ENCODE results near the gene RSAD2. TPM values are rescaled to one million over a fixed set of nuclear protein-coding genes. Genes with fewer than 3 reads are reported as not detected.
"Not testable (repeated sequence)": the region's sequence is repeated elsewhere in the genome, so short reads cannot be mapped to it uniquely, and the experiment has no call there.

Gene RSAD2
- total RNA-seq, 1 donor from 2014 or later = 9.5 TPM

- peaks cover 2% of the 10 kb centered on the region for H3K9me3 Mint-ChIP-seq (ENCODE audit: unreplicated experiment)
- H3K9ac ChIP-seq (ENCODE audit: low read length) = no peak overlapping the region
- TF ChIP-seq EZH2 (IDR thresholded peaks at IDR 0.05; ENCODE audit: insufficient read depth, low read length) = no peak
- no peak for TF ChIP-seq CTCF (IDR thresholded peaks at IDR 0.05; ENCODE audit: insufficient read depth, low read depth, low read length)
- no peak overlapping the region for H3K4me2 ChIP-seq (ENCODE audit: low read length)
- H3K4me3 ChIP-seq (ENCODE audit: insufficient read depth, low read depth, low read length) = no peak overlapping the region
- H3K4me1 Mint-ChIP-seq (ENCODE audit: low read depth, unreplicated experiment) = peaks cover 2% of the 10 kb centered on the region
- no peak overlapping the region for H3K27ac Mint-ChIP-seq (ENCODE audit: unreplicated experiment)
- no peak overlapping the region for H3K4me3 Mint-ChIP-seq (ENCODE audit: unreplicated experiment)
- H3K27me3 Mint-ChIP-seq (ENCODE audit: low read depth, unreplicated experiment) = no peaks in the 10 kb centered on the region
- DNase-seq (ENCODE audit: low read depth) (no peak), FAIRE-seq (no peak)
- H4K20me1 ChIP-seq (ENCODE audit: insufficient read depth, low read length) = peaks cover 35% of the 10 kb centered on the region
- H3K9me3 ChIP-seq (ENCODE audit: insufficient read depth, low read depth, low read length) = no peaks in the 10 kb centered on the region
- H3K27ac ChIP-seq (ENCODE audit: low read depth, low read length) = no peak overlapping the region
- no peak overlapping the region for H2AFZ ChIP-seq (ENCODE audit: low read depth, low read length)
- no peaks in the 10 kb centered on the region for H3K36me3 Mint-ChIP-seq (ENCODE audit: low read depth, unreplicated experiment)
- H3K27me3 ChIP-seq (ENCODE audit: insufficient read depth, low read length) = no peaks in the 10 kb centered on the region
- no peaks in the 10 kb centered on the region for H3K79me2 ChIP-seq (ENCODE audit: insufficient read depth, low read length)
- H3K4me1 ChIP-seq (ENCODE audit: insufficient read depth, low read length) = peaks cover 5% of the 10 kb centered on the region
- no peaks in the 10 kb centered on the region for H3K36me3 ChIP-seq (ENCODE audit: insufficient read depth, low read length)
Observed at GRCh38 chr2:6933911-6934310, 56.3 kb downstream of the RSAD2 start.

GRCh38 chr2:6934345-6934744, 56.8 kb downstream of the RSAD2 start:
- Mint-ChIP-seq H3K27ac (ENCODE audit: unreplicated experiment) (no peak overlapping the region), H3K4me3 (ENCODE audit: unreplicated experiment) (no peak overlapping the region), H3K36me3 (ENCODE audit: low read depth, unreplicated experiment) (no peaks in the 10 kb centered on the region), H3K27me3 (ENCODE audit: low read depth, unreplicated experiment) (no peaks in the 10 kb centered on the region), H3K4me1 (ENCODE audit: low read depth, unreplicated experiment) (no peaks in the 10 kb centered on the region), H3K9me3 (ENCODE audit: unreplicated experiment) (peaks cover 2% of the 10 kb centered on the region)
- Histone ChIP-seq H4K20me1 (ENCODE audit: insufficient read depth, low read length) (peaks cover 35% of the 10 kb centered on the region), H3K9ac (ENCODE audit: low read length) (no peak overlapping the region), H3K4me3 (ENCODE audit: insufficient read depth, low read depth, low read length) (no peak overlapping the region), H2AFZ (ENCODE audit: low read depth, low read length) (no peak overlapping the region), H3K9me3 (ENCODE audit: insufficient read depth, low read depth, low read length) (no peaks in the 10 kb centered on the region), H3K36me3 (ENCODE audit: insufficient read depth, low read length) (no peaks in the 10 kb centered on the region), H3K4me2 (ENCODE audit: low read length) (no peak overlapping the region), H3K27me3 (ENCODE audit: insufficient read depth, low read length) (no peaks in the 10 kb centered on the region), H3K27ac (ENCODE audit: low read depth, low read length) (no peak overlapping the region), H3K4me1 (ENCODE audit: insufficient read depth, low read length) (peaks cover 1% of the 10 kb centered on the region), H3K79me2 (ENCODE audit: insufficient read depth, low read length) (no peaks in the 10 kb centered on the region)
- FAIRE-seq (no peak), DNase-seq (ENCODE audit: low read depth) (no peak)
- no peak for TF ChIP-seq EZH2 (IDR thresholded peaks at IDR 0.05; ENCODE audit: insufficient read depth, low read length)
- no peak for TF ChIP-seq CTCF (IDR thresholded peaks at IDR 0.05; ENCODE audit: insufficient read depth, low read depth, low read length)

- no peaks in the 10 kb centered on the region for H3K79me2 ChIP-seq (ENCODE audit: insufficient read depth, low read length)
- H3K36me3 Mint-ChIP-seq (ENCODE audit: low read depth, unreplicated experiment) = no peaks in the 10 kb centered on the region
- H2AFZ ChIP-seq (ENCODE audit: low read depth, low read length) = no peak overlapping the region
- FAIRE-seq = no peak
- peaks cover 35% of the 10 kb centered on the region for H4K20me1 ChIP-seq (ENCODE audit: insufficient read depth, low read length)
- TF ChIP-seq EZH2 (IDR thresholded peaks at IDR 0.05; ENCODE audit: insufficient read depth, low read length) (no peak), CTCF (IDR thresholded peaks at IDR 0.05; ENCODE audit: insufficient read depth, low read depth, low read length) (no peak)
- no peaks in the 10 kb centered on the region for H3K36me3 ChIP-seq (ENCODE audit: insufficient read depth, low read length)
- H3K4me3 Mint-ChIP-seq (ENCODE audit: unreplicated experiment) = no peak overlapping the region
- H3K27ac Mint-ChIP-seq (ENCODE audit: unreplicated experiment) = no peak overlapping the region
- H3K27me3 ChIP-seq (ENCODE audit: insufficient read depth, low read length) = no peaks in the 10 kb centered on the region
- peaks cover 2% of the 10 kb centered on the region for H3K9me3 Mint-ChIP-seq (ENCODE audit: unreplicated experiment)
- H3K9ac ChIP-seq (ENCODE audit: low read length) = no peak overlapping the region
- H3K4me2 ChIP-seq (ENCODE audit: low read length) = no peak overlapping the region
- H3K4me1 ChIP-seq (ENCODE audit: insufficient read depth, low read length) = no peaks in the 10 kb centered on the region
- no peaks in the 10 kb centered on the region for H3K4me1 Mint-ChIP-seq (ENCODE audit: low read depth, unreplicated experiment)
- no peak for DNase-seq (ENCODE audit: low read depth)
- no peaks in the 10 kb centered on the region for H3K9me3 ChIP-seq (ENCODE audit: insufficient read depth, low read depth, low read length)
- H3K27ac ChIP-seq (ENCODE audit: low read depth, low read length) = no peak overlapping the region
- no peak overlapping the region for H3K4me3 ChIP-seq (ENCODE audit: insufficient read depth, low read depth, low read length)
- H3K27me3 Mint-ChIP-seq (ENCODE audit: low read depth, unreplicated experiment) = no peaks in the 10 kb centered on the region
Observed at GRCh38 chr2:6934758-6935651, 57.4 kb downstream of the RSAD2 start.

- not testable (repeated sequence) for H3K79me2 ChIP-seq (ENCODE audit: insufficient read depth, low read length); H3K4me3 Mint-ChIP-seq (ENCODE audit: unreplicated experiment); H3K4me3 ChIP-seq (ENCODE audit: insufficient read depth, low read depth, low read length); H2AFZ ChIP-seq (ENCODE audit: low read depth, low read length); H3K27me3 Mint-ChIP-seq (ENCODE audit: low read depth, unreplicated experiment); H3K4me1 Mint-ChIP-seq (ENCODE audit: low read depth, unreplicated experiment); H3K9ac ChIP-seq (ENCODE audit: low read length); DNase-seq (ENCODE audit: low read depth); FAIRE-seq; H3K36me3 Mint-ChIP-seq (ENCODE audit: low read depth, unreplicated experiment); H3K27me3 ChIP-seq (ENCODE audit: insufficient read depth, low read length); H3K36me3 ChIP-seq (ENCODE audit: insufficient read depth, low read length); H3K27ac ChIP-seq (ENCODE audit: low read depth, low read length); H3K27ac Mint-ChIP-seq (ENCODE audit: unreplicated experiment); H3K4me2 ChIP-seq (ENCODE audit: low read length); H3K4me1 ChIP-seq (ENCODE audit: insufficient read depth, low read length); H3K9me3 ChIP-seq (ENCODE audit: insufficient read depth, low read depth, low read length); H3K9me3 Mint-ChIP-seq (ENCODE audit: unreplicated experiment)
- peaks cover 35% of the 10 kb centered on the region for H4K20me1 ChIP-seq (ENCODE audit: insufficient read depth, low read length)
Observed at GRCh38 chr2:6935652-6936020, 58.1 kb downstream of the RSAD2 start.

Data from astrocyte (in vitro differentiated cells and primary cell).